Neural cell (in vitro differentiated cells): Measurements from ENCODE around the gene MFSD1. TPM values are rescaled to one million over a fixed set of nuclear protein-coding genes. Genes with fewer than 3 reads are reported as not detected.

Experiments
- H2AFZ ChIP-seq: fragments of 200-600, 300-800 bp; sonication (generic), shearing (Covaris generic); 2 replicates; pipeline ENCODE4 v1.6.0; 2014; ENCODE audit warnings: low read depth, mild to moderate bottlenecking, antibody characterized with exemption, low read length, moderate library complexity
- H3F3A ChIP-seq: fragments of 200-600 bp; shearing (Covaris generic); 2 replicates; pipeline ENCODE4 v1.6.1; 2016; ENCODE audit warnings: mild to moderate bottlenecking, moderate library complexity, mixed read lengths, antibody characterized with exemption, low read length; ENCODE audit not compliant: insufficient read depth, poor library complexity, severe bottlenecking
- H3K27ac ChIP-seq: fragments of 200-600, 300-800 bp; sonication (generic), shearing (Covaris generic); 2 replicates; pipeline ENCODE4 v1.5.1; 2014; ENCODE audit warnings: mild to moderate bottlenecking, low read length, moderate library complexity
- H3K27me3 ChIP-seq: fragments of 300-800, 200-600 bp; sonication (generic), shearing (Covaris generic); 2 replicates; pipeline ENCODE4 v1.6.0; 2014; ENCODE audit warnings: mild to moderate bottlenecking, low read depth, low read length, moderate library complexity; ENCODE audit not compliant: insufficient read depth
- H3K36me3 ChIP-seq: fragments of 300-800, 200-600 bp; sonication (generic), shearing (Covaris generic); 2 replicates; pipeline ENCODE4 v1.5.1; 2014; ENCODE audit warnings: mild to moderate bottlenecking, antibody characterized with exemption, low read length, moderate library complexity; ENCODE audit not compliant: insufficient read depth
- H3K4me2 ChIP-seq: fragments of 300-800, 200-600 bp; sonication (generic), shearing (Covaris generic); 2 replicates; pipeline ENCODE4 v1.6.0; 2014; ENCODE audit warnings: mild to moderate bottlenecking, low read length
- H3K4me3 ChIP-seq: fragments of 300-800, 200-600 bp; sonication (generic), shearing (Covaris generic); 2 replicates; pipeline ENCODE4 v1.5.1; 2014; ENCODE audit warnings: mild to moderate bottlenecking, low read length, moderate library complexity
- H3K79me2 ChIP-seq: fragments of 200-600 bp; shearing (Covaris generic); replicated peaks from 2 replicates; pipeline ENCODE4 v1.6.0; 2014; ENCODE audit warnings: mild to moderate bottlenecking, low read length, moderate library complexity; ENCODE audit not compliant: insufficient read depth
- H3K9ac ChIP-seq: fragments of 300-800, 200-600 bp; sonication (generic), shearing (Covaris generic); 2 replicates; pipeline ENCODE4 v1.6.1; 2016; ENCODE audit warnings: mild to moderate bottlenecking, low read length, mixed read lengths
- H3K9me2 ChIP-seq: fragments of 200-600 bp; shearing (Covaris generic); 2 replicates; pipeline ENCODE4 v1.6.1; 2016; ENCODE audit warnings: mild to moderate bottlenecking, low read length, mixed read lengths; ENCODE audit not compliant: insufficient read depth
- H3K9me3 ChIP-seq: fragments of 200-600, 300-800 bp; sonication (generic), shearing (Covaris generic); 2 replicates; pipeline ENCODE4 v1.6.1; 2016; ENCODE audit warnings: mild to moderate bottlenecking, mixed run types, low read length, moderate library complexity, mixed read lengths
- H4K20me1 ChIP-seq: fragments of 200-600 bp; shearing (Covaris generic); 2 replicates; pipeline ENCODE4 v1.6.1; 2016; ENCODE audit warnings: mild to moderate bottlenecking, mixed run types; ENCODE audit not compliant: insufficient read depth
- EP300 ChIP-seq: fragments of 450-650 bp; conservative IDR thresholded peaks from 2 replicates; pipeline ENCODE4 v1.6.1; 2014; ENCODE audit warnings: antibody characterized with exemption, mild to moderate bottlenecking, moderate library complexity; ENCODE audit not compliant: poor library complexity, severe bottlenecking
- EZH2 ChIP-seq: fragments of 200-600, 300-800 bp; shearing (Covaris generic), sonication (generic); IDR thresholded peaks from 2 replicates; pipeline ENCODE4 v1.6.1; 2014; ENCODE audit warnings: antibody characterized with exemption, low read length, borderline replicate concordance, mild to moderate bottlenecking; ENCODE audit not compliant: insufficient read depth, poor library complexity, severe bottlenecking
- MXI1 ChIP-seq: fragments of 450-650 bp; conservative IDR thresholded peaks from 2 replicates; pipeline ENCODE4 v1.6.1; 2014; ENCODE audit warnings: antibody characterized with exemption, mild to moderate bottlenecking; ENCODE audit not compliant: poor library complexity, severe bottlenecking
- POLR2AphosphoS5 ChIP-seq: IDR thresholded peaks from 2 replicates; pipeline ENCODE4 v1.6.1; 2012
- RAD21 ChIP-seq: fragments of 450-650 bp; conservative IDR thresholded peaks from 2 replicates; pipeline ENCODE4 v1.6.1; 2014; ENCODE audit warnings: antibody characterized with exemption, mild to moderate bottlenecking, moderate library complexity
- REST ChIP-seq: IDR thresholded peaks from 2 replicates; pipeline ENCODE4 v1.6.1; 2012; ENCODE audit warnings: borderline replicate concordance
- SMC3 ChIP-seq: fragments of 450-650 bp; conservative IDR thresholded peaks from 2 replicates; pipeline ENCODE4 v1.6.1; 2014; ENCODE audit warnings: antibody characterized with exemption, mild to moderate bottlenecking, moderate library complexity; ENCODE audit not compliant: poor library complexity
- TAF1 ChIP-seq: IDR thresholded peaks from 2 replicates; pipeline ENCODE4 v1.6.1; 2012; ENCODE audit warnings: low read depth
- polyA plus RNA-seq: library from polyadenylated mRNA; depleted of rRNA; stranded (reverse); fragments of >200 nt; gene quantifications from 2 replicates; pipeline ENCODE4 v1.2.3, GENCODE V29; 2014
- TF ChIP-seq, protein P1 (sequence below): fragments of 450-650 bp; IDR thresholded peaks from 2 replicates; pipeline ENCODE4 v1.5.1; 2014; ENCODE audit warnings: antibody characterized with exemption, mild to moderate bottlenecking, moderate library complexity; ENCODE audit not compliant: poor library complexity, severe bottlenecking

The MFSD1 gene
- polyA plus RNA-seq, 1 donor from 2014 or later, result 107 TPM

DNA sequence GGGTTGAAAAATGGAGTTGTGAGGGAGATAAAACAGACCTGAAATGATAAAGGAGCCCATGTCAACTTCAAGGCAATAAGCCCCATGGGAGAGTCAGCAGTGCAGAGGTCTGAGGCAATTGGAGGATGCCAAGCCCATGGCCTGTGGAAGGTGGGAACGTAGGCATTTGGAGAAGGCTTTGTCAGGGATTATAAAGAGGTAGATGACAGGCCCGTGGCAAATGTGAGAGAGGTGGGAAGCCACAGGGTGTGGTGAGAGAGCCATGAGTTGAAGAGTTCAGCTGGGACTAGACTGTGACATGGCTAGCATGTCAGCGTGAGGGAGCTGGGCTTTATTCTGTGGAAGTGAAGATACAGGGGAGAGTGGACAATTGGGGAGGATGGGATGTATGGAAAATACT, 35.4 kb downstream of the MFSD1 start:
- no peaks in the 10 kb centered on the region for H3K9me3 ChIP-seq
- H3K9ac ChIP-seq, result no peak overlapping the region
- H3K9me2 ChIP-seq, result no peaks in the 10 kb centered on the region
- H2AFZ ChIP-seq, result no peak overlapping the region
- H3F3A ChIP-seq, result no peaks in the 10 kb centered on the region
- no peak overlapping the region for H3K27ac ChIP-seq
- no peaks in the 10 kb centered on the region for H4K20me1 ChIP-seq
- no peaks in the 10 kb centered on the region for H3K36me3 ChIP-seq
- TF ChIP-seq REST, result no peak
- TF ChIP-seq EP300, result no peak
- no peak overlapping the region for H3K4me3 ChIP-seq
- no peaks in the 10 kb centered on the region for H3K79me2 ChIP-seq
- H3K4me2 ChIP-seq, result no peak overlapping the region
- H3K27me3 ChIP-seq, result no peaks in the 10 kb centered on the region

DNA sequence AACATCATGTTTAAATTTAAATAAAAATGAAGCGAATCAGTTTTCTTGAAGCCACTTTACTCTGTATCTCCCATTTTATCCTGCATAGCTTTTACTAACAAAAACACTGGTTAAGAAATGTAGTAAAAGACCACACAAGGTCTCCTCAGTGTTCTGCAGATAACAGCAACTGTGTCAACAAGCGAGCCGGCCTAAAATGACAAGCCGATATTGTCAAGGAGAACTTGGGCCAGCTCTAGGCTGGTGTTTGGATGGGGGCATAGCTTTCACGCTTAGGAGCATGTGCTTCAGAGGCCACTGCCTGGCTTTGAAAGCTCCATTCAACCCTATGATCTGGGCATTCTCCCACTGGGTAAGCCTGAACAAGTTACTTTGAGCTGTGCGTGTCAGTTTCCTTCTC, 38.1 kb downstream of the MFSD1 start:
- Histone ChIP-seq H3K4me3 (no peak overlapping the region), H2AFZ (no peak overlapping the region), H3F3A (no peaks in the 10 kb centered on the region), H3K79me2 (no peaks in the 10 kb centered on the region), H3K9ac (no peak overlapping the region), H3K4me2 (no peak overlapping the region), H3K36me3 (no peaks in the 10 kb centered on the region), H3K27me3 (no peaks in the 10 kb centered on the region), H3K27ac (no peak overlapping the region), H4K20me1 (no peaks in the 10 kb centered on the region), H3K9me2 (no peaks in the 10 kb centered on the region), H3K9me3 (no peaks in the 10 kb centered on the region)
- TF ChIP-seq EP300, result no peak
- no peak for TF ChIP-seq MXI1
- no peak for TF ChIP-seq SMC3
- TF ChIP-seq REST, result no peak
- no peak for TF ChIP-seq TAF1
- TF ChIP-seq RAD21, result no peak
- no peak for TF ChIP-seq POLR2AphosphoS5

- H3K9ac ChIP-seq, result no peak overlapping the region
- no peaks in the 10 kb centered on the region for H3K79me2 ChIP-seq
- H3K36me3 ChIP-seq, result no peaks in the 10 kb centered on the region
- H3K9me3 ChIP-seq, result no peaks in the 10 kb centered on the region
- H2AFZ ChIP-seq, result no peak overlapping the region
- H3F3A ChIP-seq, result no peaks in the 10 kb centered on the region
- no peaks in the 10 kb centered on the region for H4K20me1 ChIP-seq
- H3K27me3 ChIP-seq, result no peaks in the 10 kb centered on the region
- H3K27ac ChIP-seq, result no peak overlapping the region
- TF ChIP-seq POLR2AphosphoS5 (no peak), TAF1 (no peak), EZH2 (no peak), SMC3 (no peak), REST (no peak), EP300 (no peak), MXI1 (no peak), RAD21 (no peak)
- TF ChIP-seq, protein P1, sequence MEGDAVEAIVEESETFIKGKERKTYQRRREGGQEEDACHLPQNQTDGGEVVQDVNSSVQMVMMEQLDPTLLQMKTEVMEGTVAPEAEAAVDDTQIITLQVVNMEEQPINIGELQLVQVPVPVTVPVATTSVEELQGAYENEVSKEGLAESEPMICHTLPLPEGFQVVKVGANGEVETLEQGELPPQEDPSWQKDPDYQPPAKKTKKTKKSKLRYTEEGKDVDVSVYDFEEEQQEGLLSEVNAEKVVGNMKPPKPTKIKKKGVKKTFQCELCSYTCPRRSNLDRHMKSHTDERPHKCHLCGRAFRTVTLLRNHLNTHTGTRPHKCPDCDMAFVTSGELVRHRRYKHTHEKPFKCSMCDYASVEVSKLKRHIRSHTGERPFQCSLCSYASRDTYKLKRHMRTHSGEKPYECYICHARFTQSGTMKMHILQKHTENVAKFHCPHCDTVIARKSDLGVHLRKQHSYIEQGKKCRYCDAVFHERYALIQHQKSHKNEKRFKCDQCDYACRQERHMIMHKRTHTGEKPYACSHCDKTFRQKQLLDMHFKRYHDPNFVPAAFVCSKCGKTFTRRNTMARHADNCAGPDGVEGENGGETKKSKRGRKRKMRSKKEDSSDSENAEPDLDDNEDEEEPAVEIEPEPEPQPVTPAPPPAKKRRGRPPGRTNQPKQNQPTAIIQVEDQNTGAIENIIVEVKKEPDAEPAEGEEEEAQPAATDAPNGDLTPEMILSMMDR, result no peak
- H3K9me2 ChIP-seq, result no peaks in the 10 kb centered on the region
- H3K4me2 ChIP-seq, result no peak overlapping the region
- no peak overlapping the region for H3K4me3 ChIP-seq
Measured at GRCh38 chr3:158841387-158841786, 39.5 kb downstream of the MFSD1 start.
